ENCODE results near the gene TACO1. TPM values are rescaled to one million over a fixed set of nuclear protein-coding genes. Genes with fewer than 3 reads are reported as not detected.
A peak's percentile ranks its signal among the peaks of the same experiment; 100 is the strongest.

Gene TACO1
- total RNA-seq, 1 donor from 2014 or later = 19.5 TPM

DNA sequence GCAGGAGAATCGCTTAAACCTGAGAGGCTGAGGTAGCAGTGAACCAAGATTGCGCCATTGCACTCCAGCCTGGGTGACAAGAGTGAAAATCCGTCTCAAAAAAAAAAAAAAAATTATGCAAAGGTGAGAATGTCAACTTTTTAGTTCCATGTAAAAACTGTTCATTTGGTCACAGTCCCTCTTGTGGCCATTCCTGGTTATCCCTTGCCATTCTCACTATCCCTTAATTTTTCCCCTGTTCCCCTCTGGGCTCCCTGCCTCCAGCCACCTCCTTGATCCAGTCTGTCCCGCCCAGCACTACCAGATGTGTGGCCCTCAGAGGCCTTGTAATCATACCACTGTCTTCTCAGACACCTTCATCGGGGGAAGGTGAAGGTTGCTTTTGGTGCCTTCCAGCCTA, 27.1 kb upstream of the TACO1 start:
- FAIRE-seq (no peak), DNase-seq (ENCODE audit: low read depth) (no peak)
- no peaks in the 10 kb centered on the region for H3K9me3 ChIP-seq (ENCODE audit: insufficient read depth, low read depth, low read length)
- H3K4me3 Mint-ChIP-seq (ENCODE audit: unreplicated experiment) = no peak overlapping the region
- no peak overlapping the region for H2AFZ ChIP-seq (ENCODE audit: low read depth, low read length)
- no peaks in the 10 kb centered on the region for H3K27me3 ChIP-seq (ENCODE audit: insufficient read depth, low read length)
- no peaks in the 10 kb centered on the region for H3K27me3 Mint-ChIP-seq (ENCODE audit: low read depth, unreplicated experiment)
- H4K20me1 ChIP-seq (ENCODE audit: insufficient read depth, low read length) = peaks cover 98% of the 10 kb centered on the region
- no peak overlapping the region for H3K4me3 ChIP-seq (ENCODE audit: insufficient read depth, low read depth, low read length)
- no peak overlapping the region for H3K9ac ChIP-seq (ENCODE audit: low read length)
- H3K4me2 ChIP-seq (ENCODE audit: low read length) = no peak overlapping the region
- no peaks in the 10 kb centered on the region for H3K36me3 ChIP-seq (ENCODE audit: insufficient read depth, low read length)
- no peaks in the 10 kb centered on the region for H3K4me1 ChIP-seq (ENCODE audit: insufficient read depth, low read length)
- no peaks in the 10 kb centered on the region for H3K9me3 Mint-ChIP-seq (ENCODE audit: unreplicated experiment)
- no peak overlapping the region for H3K27ac ChIP-seq (ENCODE audit: low read depth, low read length)
- H3K36me3 Mint-ChIP-seq (ENCODE audit: low read depth, unreplicated experiment) = no peaks in the 10 kb centered on the region
- H3K27ac Mint-ChIP-seq (ENCODE audit: unreplicated experiment) = no peak overlapping the region
- TF ChIP-seq, protein P1, sequence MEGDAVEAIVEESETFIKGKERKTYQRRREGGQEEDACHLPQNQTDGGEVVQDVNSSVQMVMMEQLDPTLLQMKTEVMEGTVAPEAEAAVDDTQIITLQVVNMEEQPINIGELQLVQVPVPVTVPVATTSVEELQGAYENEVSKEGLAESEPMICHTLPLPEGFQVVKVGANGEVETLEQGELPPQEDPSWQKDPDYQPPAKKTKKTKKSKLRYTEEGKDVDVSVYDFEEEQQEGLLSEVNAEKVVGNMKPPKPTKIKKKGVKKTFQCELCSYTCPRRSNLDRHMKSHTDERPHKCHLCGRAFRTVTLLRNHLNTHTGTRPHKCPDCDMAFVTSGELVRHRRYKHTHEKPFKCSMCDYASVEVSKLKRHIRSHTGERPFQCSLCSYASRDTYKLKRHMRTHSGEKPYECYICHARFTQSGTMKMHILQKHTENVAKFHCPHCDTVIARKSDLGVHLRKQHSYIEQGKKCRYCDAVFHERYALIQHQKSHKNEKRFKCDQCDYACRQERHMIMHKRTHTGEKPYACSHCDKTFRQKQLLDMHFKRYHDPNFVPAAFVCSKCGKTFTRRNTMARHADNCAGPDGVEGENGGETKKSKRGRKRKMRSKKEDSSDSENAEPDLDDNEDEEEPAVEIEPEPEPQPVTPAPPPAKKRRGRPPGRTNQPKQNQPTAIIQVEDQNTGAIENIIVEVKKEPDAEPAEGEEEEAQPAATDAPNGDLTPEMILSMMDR (IDR thresholded peaks at IDR 0.05; ENCODE audit: insufficient read depth, low read depth, low read length) = peak; percentile 27
- TF ChIP-seq EZH2 (IDR thresholded peaks at IDR 0.05; ENCODE audit: insufficient read depth, low read length) = no peak
- H3K79me2 ChIP-seq (ENCODE audit: insufficient read depth, low read length) = peaks cover 77% of the 10 kb centered on the region
- H3K4me1 Mint-ChIP-seq (ENCODE audit: low read depth, unreplicated experiment) = peaks cover 20% of the 10 kb centered on the region

DNA sequence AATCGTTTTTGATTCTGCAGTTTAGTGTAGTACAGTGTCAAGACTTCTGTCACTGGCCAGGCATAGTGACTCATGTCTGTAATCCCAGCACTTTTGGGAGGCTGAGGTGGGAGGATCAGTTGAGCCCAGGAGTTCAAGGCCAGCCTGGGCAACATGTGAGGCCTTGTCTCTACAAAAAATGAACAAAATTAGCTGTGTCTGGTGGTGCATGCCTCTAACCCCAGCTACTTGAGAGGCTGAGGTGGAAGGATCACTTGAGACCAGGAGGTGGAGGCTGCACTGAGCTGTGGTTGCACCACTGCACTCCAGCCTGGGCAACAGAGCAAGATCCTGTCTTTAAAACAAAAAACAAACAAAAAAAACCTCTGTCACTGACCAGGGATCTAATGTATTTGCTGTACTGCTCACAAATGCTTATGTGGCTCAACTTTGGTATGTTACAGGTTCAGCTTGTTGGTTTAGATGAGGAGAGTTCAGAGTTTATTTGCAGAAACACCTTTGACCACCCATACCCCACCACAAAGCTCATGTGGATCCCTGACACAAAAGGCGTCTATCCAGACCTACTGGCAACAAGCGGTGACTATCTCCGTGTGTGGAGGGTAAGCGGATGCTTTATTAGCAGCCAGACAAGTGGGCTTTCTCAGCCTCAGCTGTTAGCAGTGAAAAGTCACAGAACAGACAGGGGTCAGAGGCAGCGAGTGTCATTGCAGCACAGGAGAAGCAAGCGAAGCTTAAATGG, 22.5 kb upstream of the TACO1 start:
- DNase-seq (ENCODE audit: low read depth) (no peak), FAIRE-seq (no peak)
- Mint-ChIP-seq H3K27me3 (ENCODE audit: low read depth, unreplicated experiment) (no peaks in the 10 kb centered on the region), H3K4me3 (ENCODE audit: unreplicated experiment) (no peak overlapping the region), H3K27ac (ENCODE audit: unreplicated experiment) (no peak overlapping the region), H3K36me3 (ENCODE audit: low read depth, unreplicated experiment) (peaks cover 15% of the 10 kb centered on the region), H3K9me3 (ENCODE audit: unreplicated experiment) (no peaks in the 10 kb centered on the region), H3K4me1 (ENCODE audit: low read depth, unreplicated experiment) (peaks cover 10% of the 10 kb centered on the region)
- no peaks in the 10 kb centered on the region for H3K27me3 ChIP-seq (ENCODE audit: insufficient read depth, low read length)
- H3K27ac ChIP-seq (ENCODE audit: low read depth, low read length) = no peak overlapping the region
- no peaks in the 10 kb centered on the region for H3K4me1 ChIP-seq (ENCODE audit: insufficient read depth, low read length)
- peaks cover 61% of the 10 kb centered on the region for H3K79me2 ChIP-seq (ENCODE audit: insufficient read depth, low read length)
- no peaks in the 10 kb centered on the region for H3K9me3 ChIP-seq (ENCODE audit: insufficient read depth, low read depth, low read length)
- no peak for TF ChIP-seq EZH2 (IDR thresholded peaks at IDR 0.05; ENCODE audit: insufficient read depth, low read length)
- TF ChIP-seq, protein P1 (IDR thresholded peaks at IDR 0.05; ENCODE audit: insufficient read depth, low read depth, low read length) = no peak
- H4K20me1 ChIP-seq (ENCODE audit: insufficient read depth, low read length) = peaks cover 77% of the 10 kb centered on the region
- H3K4me2 ChIP-seq (ENCODE audit: low read length) = no peak overlapping the region
- H3K36me3 ChIP-seq (ENCODE audit: insufficient read depth, low read length) = peaks cover 25% of the 10 kb centered on the region
- no peak overlapping the region for H3K4me3 ChIP-seq (ENCODE audit: insufficient read depth, low read depth, low read length)
- H3K9ac ChIP-seq (ENCODE audit: low read length) = no peak overlapping the region
- no peak overlapping the region for H2AFZ ChIP-seq (ENCODE audit: low read depth, low read length)

DNA sequence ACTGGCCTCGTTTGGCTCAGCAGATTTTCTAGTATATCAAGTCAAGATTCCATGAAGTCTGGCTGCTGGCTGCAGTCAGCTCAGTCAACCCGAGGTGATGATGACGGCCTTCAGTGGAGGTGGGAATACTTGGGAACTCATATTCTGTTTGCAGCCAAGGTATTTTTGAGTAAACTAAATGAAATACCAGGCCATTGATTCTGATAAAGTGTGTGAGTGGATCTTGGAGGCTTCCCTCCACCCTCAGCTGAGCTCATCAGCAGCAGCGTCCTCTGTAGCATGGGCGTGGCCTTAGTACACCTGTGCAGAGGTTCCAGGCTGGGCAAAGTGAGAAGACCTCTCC, 22.0 kb upstream of the TACO1 start:
- H3K9me3 Mint-ChIP-seq (ENCODE audit: unreplicated experiment) = no peaks in the 10 kb centered on the region
- Histone ChIP-seq H3K4me3 (ENCODE audit: insufficient read depth, low read depth, low read length) (no peak overlapping the region), H2AFZ (ENCODE audit: low read depth, low read length) (no peak overlapping the region), H3K27ac (ENCODE audit: low read depth, low read length) (no peak overlapping the region), H3K27me3 (ENCODE audit: insufficient read depth, low read length) (no peaks in the 10 kb centered on the region), H3K9ac (ENCODE audit: low read length) (no peak overlapping the region), H3K4me1 (ENCODE audit: insufficient read depth, low read length) (no peaks in the 10 kb centered on the region), H3K9me3 (ENCODE audit: insufficient read depth, low read depth, low read length) (no peaks in the 10 kb centered on the region), H3K36me3 (ENCODE audit: insufficient read depth, low read length) (peaks cover 29% of the 10 kb centered on the region), H3K79me2 (ENCODE audit: insufficient read depth, low read length) (peaks cover 57% of the 10 kb centered on the region), H4K20me1 (ENCODE audit: insufficient read depth, low read length) (peaks cover 76% of the 10 kb centered on the region), H3K4me2 (ENCODE audit: low read length) (no peak overlapping the region)
- H3K4me1 Mint-ChIP-seq (ENCODE audit: low read depth, unreplicated experiment) = peaks cover 10% of the 10 kb centered on the region
- H3K27ac Mint-ChIP-seq (ENCODE audit: unreplicated experiment) = no peak overlapping the region
- H3K4me3 Mint-ChIP-seq (ENCODE audit: unreplicated experiment) = no peak overlapping the region
- TF ChIP-seq, protein P1 (IDR thresholded peaks at IDR 0.05; ENCODE audit: insufficient read depth, low read depth, low read length) = no peak
- no peak for TF ChIP-seq EZH2 (IDR thresholded peaks at IDR 0.05; ENCODE audit: insufficient read depth, low read length)
- no peaks in the 10 kb centered on the region for H3K27me3 Mint-ChIP-seq (ENCODE audit: low read depth, unreplicated experiment)
- FAIRE-seq = no peak
- DNase-seq (ENCODE audit: low read depth) = no peak
- peaks cover 17% of the 10 kb centered on the region for H3K36me3 Mint-ChIP-seq (ENCODE audit: low read depth, unreplicated experiment)

Data from astrocyte (in vitro differentiated cells and primary cell).